GM20000 (cell line): ENCODE data around the gene FAM131B.

Source experiments
- DNase-seq: peaks from one replicate; pipeline ENCODE4 v3.0.0; 2012; ENCODE audit warnings: low spot score
- TF ChIP-seq, protein P1 (sequence below): IDR thresholded peaks from 2 replicates; pipeline ENCODE4 v1.5.1; 2012; ENCODE audit warnings: mild to moderate bottlenecking, control low read depth; ENCODE audit errors: extremely low read depth, missing control alignments

FAM131B gene

DNA sequence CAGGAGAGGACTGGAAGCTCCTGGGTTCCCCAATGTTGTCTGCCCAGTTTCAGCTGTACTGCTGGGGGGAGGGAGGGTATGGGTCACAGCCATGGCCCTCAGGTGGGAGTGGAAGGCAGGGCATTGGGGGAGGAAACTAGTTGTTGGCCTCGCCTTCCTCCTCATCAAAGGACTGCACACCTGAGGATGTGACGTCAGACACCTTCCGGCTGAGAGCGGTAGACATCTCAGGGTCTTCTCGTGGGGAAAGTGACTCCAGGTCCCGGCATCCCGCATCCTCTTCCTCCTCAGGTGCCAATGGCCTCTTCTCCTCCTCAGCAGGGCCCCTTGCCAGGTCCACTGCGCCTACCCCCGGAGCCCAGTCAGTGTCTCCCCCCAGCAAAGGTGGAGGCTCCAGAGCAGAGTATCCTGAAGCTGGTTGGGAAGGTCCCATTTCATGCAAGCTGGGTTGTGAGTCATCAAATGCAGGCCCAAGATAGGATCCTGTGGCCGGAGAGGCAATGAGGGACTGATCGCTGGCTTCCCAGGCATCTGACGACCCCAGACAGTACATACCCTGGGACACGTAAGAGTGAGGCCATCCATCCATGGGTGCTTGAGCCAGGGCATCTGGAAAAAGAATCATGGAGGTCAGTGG is 6.0 kb downstream of the FAM131B start:
- TF ChIP-seq, protein P1, sequence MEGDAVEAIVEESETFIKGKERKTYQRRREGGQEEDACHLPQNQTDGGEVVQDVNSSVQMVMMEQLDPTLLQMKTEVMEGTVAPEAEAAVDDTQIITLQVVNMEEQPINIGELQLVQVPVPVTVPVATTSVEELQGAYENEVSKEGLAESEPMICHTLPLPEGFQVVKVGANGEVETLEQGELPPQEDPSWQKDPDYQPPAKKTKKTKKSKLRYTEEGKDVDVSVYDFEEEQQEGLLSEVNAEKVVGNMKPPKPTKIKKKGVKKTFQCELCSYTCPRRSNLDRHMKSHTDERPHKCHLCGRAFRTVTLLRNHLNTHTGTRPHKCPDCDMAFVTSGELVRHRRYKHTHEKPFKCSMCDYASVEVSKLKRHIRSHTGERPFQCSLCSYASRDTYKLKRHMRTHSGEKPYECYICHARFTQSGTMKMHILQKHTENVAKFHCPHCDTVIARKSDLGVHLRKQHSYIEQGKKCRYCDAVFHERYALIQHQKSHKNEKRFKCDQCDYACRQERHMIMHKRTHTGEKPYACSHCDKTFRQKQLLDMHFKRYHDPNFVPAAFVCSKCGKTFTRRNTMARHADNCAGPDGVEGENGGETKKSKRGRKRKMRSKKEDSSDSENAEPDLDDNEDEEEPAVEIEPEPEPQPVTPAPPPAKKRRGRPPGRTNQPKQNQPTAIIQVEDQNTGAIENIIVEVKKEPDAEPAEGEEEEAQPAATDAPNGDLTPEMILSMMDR, result no peak
- DNase-seq, result no peak

DNA sequence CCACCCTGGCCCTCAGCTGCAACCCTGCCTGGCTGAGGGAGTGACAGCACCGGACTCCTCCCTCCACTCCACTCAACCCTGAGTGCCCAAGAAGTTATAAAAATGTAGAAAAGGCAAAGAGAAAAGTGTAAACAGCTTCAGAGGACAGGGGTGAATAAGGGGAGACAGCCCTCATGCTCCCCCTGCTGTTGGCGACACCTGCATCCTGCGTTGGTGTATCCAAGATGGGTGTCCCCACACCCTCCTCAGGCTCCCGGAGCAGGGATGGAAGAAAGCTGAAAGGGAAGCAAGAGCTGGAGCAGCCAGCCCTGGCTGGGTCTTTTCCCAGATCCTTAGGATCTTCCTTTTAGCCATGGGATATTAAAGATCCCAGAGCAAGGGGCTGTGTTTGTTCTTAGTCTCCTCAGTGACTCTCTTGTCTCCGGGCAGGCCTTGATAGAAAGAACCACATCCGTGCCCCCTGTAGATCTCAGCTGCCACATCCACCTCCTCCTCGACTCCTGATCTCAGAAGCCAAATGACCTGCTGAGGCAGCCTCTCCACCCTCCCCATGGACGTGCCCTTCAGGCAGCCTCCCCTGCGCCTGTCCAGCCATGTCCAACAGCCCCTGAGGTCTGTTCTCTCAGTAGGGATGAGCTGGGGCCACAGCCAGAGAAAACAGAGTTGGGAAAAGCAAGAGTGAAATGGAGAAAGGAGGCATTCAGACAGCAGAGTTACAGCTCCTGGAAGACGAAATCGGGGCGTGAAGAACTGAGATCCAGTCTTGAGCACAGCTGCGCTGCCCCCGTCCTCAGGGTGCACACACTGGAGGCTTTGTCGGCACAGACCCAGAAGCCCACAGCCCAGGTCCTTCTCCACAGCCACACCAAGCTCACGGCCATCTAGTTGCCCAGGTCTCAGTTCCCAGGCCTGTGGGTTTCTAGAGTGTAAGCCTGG is 6.8 kb downstream of the FAM131B start:
- TF ChIP-seq, protein P1, result no peak

DNA sequence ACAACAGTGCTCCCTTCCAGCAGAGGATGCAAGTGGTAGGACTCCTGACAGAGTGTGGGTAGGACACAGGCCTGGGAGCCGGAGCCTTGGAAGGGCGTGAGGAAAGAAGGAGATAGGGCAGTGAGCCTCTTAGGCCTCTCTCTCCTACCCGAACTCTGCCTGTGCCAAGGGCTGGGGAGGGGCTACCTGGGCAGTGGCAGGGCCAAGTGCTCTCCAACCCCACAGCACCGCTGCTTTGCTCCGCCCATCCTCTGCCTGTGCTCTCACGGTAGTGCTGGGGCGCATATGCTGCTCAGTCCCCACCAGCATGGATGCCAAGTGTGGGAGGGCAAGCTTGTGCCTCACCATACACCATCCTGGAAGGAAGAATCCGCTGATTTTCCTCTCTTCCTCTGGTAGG is 7.5 kb downstream of the FAM131B start:
- DNase-seq, result no peak
- TF ChIP-seq, protein P1, result no peak

More for the DNA sequence above, 6.8 kb downstream of the FAM131B start:
- no peak for DNase-seq

DNA sequence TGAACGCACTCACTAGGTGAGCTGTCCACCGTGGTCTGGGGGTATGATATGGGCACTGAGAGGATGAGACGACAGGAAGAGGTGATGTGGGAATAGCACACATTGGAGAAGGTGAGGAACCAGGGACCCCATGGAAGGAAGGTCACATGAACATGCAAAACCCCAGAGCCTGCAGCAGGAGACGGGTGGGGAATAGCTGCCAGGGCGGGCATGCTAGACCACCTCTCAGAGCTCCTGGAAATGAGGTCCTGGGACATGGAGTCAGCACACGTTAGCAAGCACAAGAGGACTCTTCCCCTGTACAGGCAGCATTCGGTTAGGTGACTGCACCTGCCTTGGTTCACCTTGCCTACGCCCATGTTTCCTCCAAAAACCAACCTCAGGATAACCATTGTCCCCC is 8.1 kb downstream of the FAM131B start:
- TF ChIP-seq, protein P1, result no peak
- DNase-seq, result no peak

DNA sequence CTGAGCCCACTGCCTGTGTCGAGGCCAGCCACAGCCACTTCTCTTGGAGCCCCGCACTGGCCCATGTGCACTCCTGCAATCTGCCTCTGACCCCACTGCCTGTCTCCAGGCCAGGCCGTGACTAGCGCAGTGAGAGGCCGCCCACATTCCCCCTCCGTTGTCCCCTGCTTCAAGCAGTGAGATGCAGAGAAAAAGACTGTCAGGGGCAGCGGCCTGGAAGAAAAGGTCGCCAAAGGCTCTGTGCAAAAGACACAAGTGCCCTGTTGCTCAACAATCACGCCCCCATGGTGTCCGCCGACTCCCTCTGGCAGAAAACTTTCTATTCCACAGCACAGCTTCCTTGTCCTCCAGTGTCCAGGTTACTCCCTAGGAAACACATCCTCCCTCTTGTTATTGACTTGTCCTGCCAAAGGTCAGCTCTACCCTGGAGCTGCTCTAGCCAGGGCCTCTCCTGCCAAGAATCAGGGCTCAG is 9.9 kb downstream of the FAM131B start:
- TF ChIP-seq, protein P1, result no peak
- DNase-seq, result no peak

DNA sequence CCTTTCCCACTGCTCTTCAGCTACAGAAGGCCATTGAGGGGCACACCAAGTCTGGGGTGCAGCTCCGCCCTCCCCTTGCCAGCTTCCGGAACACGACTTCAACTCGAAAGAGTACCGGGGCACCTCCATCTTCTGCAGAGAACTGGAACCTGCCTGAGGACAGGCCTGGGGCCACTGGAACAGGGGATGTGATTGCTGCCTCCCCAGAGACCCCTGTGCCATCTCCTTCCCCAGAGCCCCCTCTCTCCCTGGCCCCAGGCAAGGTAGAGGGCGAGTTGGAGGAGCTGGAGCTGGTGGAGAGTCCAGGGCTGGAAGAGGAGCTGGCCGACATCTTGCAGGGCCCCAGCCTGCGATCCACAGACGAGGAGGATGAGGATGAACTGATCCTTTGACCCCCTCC is 10.9 kb downstream of the FAM131B start:
- DNase-seq, result no peak
- TF ChIP-seq, protein P1, result no peak

DNA sequence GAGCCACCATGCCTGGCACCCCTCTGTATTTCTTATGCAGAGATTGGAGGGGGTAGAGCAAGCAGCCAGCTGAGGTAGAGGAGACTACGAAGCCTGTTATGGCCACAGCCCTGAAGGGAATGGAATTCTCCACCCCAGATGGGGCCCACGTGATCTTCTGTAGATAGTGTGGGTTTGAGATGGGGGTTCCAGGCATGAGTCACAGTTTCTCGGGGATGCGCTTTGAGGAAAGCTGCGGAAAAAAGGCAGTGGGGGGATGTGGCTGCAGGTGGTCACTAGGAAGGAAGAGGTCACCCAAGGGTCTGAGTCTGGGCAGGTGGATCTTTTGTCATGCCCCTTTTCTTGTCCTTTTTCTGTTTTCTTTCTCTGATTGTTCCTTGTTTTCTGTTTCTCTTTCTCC is 11.5 kb downstream of the FAM131B start:
- DNase-seq, result no peak
- TF ChIP-seq, protein P1, result no peak
